ENCODE measurements around the gene ZACN.
"Not testable (repeated sequence)": the region's sequence is repeated elsewhere in the genome, so short reads cannot be mapped to it uniquely, and the experiment has no call there.

ZACN gene

DNA sequence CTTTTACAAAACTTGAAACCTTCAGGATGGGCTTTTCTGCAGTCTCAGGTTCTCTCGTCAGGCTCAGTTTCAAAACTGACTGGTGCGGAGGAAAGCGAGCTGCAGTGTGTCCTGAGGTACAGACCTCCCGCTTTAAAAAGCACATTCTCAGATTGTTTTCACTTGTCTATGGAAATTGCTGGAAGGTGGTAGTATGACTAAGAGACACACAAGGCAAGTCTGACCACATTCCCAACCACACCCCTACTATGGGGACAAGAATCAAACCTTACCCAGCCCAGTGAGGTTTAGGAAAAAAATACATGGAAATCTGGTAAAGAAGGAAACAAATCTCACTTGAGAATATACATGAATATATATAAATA is 24.9 kb upstream of the ZACN start:
- DNase-seq (ENCODE audit: low spot score), result no peak

DNA sequence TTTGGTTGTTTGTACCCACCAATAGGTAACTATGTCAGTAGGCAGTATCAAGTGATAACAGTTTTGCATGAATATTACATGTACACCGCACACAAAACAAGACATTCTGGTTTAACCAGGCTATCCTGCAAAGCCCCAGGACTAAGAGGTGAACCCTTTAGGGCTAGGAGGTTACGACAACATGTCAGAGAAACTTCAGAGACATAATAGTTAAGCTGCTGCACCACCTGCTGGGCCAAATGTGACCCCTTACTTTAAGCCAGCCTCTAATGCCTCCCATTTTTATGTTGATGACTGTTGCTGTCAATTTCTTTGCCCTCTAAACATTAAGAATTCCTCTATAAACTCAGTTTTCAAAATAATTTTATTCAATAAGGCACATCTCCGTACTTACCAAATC is 22.1 kb upstream of the ZACN start:
- DNase-seq (ENCODE audit: low spot score), result no peak

DNA sequence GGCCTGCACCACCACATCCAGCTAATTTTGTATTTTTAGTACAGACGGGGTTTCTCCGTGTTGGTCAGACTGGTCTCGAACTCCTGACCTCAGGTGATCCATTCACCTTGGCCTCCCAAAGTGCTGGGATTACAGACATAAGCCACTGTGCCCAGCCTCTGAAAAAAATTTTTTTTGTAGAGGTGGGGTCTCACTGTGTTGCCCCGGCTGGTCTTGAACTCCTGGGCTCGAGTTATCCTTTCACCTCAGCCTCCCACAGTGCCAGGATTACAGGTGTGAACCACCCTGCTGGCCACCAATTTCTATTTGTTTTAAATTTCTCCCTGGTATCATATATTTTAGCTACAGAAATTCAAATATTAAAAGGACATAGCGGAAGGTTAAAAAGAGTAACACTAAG is 20.7 kb upstream of the ZACN start:
- DNase-seq (ENCODE audit: low spot score), result not testable (repeated sequence)

DNA sequence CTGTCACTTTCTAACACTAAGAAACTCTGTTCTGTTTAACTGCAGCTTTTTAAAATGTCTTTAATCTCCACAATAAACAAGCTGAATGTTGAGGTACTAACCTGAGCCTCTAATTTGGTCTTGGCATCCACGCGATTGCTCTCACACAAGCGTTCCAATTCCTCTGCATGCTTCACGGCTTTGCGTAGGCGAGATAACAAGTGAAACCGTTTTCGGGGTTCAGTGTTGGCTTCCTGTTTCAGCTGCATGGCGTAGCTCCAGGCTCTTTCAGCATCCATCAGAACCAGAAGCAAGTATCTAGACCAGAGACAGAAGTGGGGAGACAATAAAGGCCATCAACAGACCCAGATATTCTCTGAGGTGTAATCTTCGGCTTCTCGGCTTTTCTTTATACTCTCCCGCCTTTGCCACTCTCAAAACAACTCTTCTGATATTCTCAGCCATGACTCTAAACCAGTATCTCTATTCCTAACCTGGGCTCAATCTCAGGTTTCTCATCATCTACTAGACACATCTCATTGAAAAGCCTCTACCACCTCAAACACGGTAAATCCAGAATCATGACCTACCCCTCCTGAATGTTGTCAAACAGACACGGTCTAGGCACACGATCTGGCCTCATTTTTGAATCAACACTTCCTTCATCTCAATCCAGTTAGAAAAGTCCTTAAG is 15.0 kb upstream of the ZACN start:
- no peak for DNase-seq (ENCODE audit: low spot score)

DNA sequence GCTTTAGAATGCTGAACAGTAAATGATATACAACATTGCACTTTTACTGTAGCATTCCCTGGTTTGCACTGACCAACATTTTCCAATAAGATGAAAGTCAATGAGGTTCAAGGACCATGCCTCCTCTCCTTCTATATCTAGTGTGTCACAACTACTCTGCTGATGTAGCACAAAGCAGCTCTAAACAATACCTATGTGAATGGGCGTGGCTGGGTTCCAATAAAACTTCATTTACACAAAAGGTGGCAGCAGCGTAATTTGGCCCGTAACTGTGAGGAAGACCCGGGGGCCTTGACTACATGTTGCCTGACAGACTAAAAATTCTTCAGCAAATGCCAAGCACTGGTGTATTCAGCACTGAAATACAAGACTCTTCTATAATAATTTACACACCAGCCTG is 13.2 kb upstream of the ZACN start:
- DNase-seq (ENCODE audit: low spot score), result no peak

DNA sequence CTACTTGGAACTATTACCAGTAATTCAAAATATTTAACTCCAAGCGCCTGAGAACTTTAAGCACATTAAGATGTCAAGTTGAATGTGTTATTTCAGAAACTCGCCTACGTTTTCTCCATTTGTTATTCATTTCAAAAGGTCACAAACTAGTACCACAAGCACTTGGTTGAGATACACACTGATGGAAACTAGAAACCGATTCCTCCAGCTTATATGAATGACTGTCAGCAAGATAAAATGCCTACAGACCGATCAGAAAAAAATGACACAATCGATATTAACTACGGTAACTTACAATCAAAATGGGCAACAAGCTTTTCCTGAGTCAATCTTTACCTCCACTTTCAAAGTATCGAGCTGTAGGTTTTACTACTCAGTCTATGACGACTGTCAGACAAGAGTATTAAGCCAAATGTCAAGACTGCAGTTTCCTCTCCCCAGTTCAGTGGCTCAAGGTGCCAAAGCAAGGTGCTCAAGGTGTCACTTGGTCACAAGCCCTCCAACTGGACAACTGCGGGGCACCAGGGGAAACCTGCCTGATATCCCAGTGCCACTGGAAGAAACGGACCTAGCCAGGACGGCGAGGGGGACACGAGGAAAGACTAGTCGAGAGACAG is 7.3 kb upstream of the ZACN start:
- peak; percentile 23 for DNase-seq (ENCODE audit: low spot score)

DNA sequence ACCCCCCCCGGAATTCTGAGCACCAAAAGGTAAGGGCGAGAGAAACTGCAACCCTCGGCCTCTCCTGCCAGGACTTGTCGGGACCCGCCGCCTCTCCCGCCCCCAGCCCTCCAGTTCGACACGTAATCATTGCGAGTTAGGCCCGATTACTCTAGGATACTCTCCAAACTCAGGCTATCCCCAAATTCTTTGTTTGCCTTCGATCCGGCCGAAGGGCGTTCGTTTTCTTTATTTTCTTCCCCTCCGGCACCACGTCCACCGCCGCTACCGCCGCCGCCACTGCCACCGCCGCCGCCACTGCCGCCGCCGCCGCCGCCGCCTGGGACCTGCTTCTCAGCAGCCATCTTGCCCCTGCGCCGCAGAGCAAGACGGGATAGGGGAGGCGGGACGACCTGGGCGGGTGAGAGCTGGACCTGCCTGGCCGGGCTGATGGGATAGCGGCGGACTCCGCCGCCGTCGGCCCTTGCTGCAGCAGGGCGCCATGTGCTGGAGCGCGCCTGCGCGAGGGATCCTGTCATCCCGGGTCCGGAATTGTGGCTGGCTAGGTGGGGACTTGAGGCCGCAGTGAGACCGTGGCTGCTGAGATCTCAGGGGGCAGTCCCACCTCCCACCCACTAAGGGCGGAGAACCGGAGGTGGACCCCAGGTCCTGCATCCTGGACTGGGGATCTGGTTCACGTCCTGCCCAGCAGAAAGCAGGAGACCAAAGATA is 6.7 kb upstream of the ZACN start, which contains the start of gene SRP68:
SRP68 (minus strand) TSS at position 370 of the 711 bp plus-strand sequence; CDS start at position 344, 26 bp downstream.
- DNase-seq (ENCODE audit: low spot score), result peak; percentile 93

DNA sequence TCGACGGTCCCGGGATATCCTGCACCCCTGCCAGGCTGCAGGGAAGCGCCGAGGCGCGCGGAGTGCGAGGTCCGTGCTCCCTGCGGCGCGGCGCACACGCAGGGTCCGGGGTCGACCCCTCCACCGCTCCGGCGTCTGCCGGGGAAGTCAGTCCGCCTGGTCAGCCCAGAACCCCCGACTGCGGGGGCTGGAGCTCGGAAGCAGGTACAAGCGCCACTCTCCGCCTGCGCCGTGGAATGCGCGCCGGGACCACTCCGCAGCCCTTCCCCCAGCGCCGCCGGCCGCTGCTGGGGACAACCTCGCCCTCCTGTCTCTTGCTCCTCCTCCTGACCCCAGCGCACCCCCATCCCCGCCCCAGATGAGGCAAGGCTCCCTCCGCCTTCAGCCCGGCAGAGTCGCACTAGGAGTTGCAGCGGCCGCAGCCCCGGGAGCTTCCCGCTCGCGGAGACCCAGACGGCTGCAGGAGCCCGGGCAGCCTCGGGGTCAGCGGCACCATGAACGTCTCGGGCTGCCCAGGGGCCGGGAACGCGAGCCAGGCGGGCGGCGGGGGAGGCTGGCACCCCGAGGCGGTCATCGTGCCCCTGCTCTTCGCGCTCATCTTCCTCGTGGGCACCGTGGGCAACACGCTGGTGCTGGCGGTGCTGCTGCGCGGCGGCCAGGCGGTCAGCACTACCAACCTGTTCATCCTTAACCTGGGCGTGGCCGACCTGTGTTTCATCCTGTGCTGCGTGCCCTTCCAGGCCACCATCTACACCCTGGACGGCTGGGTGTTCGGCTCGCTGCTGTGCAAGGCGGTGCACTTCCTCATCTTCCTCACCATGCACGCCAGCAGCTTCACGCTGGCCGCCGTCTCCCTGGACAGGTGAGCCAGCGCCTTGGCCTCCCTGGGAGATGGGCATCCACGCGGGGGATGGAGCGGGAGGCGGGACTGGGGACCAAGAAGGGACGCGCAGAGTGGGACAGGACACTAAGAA is 4.3 kb upstream of the ZACN start, which contains the start of gene GALR2:
GALR2 (plus strand) TSS at position 392 of the 974 bp plus-strand sequence; CDS start at position 495, 103 bp downstream.
- no peak for DNase-seq (ENCODE audit: low spot score)

DNA sequence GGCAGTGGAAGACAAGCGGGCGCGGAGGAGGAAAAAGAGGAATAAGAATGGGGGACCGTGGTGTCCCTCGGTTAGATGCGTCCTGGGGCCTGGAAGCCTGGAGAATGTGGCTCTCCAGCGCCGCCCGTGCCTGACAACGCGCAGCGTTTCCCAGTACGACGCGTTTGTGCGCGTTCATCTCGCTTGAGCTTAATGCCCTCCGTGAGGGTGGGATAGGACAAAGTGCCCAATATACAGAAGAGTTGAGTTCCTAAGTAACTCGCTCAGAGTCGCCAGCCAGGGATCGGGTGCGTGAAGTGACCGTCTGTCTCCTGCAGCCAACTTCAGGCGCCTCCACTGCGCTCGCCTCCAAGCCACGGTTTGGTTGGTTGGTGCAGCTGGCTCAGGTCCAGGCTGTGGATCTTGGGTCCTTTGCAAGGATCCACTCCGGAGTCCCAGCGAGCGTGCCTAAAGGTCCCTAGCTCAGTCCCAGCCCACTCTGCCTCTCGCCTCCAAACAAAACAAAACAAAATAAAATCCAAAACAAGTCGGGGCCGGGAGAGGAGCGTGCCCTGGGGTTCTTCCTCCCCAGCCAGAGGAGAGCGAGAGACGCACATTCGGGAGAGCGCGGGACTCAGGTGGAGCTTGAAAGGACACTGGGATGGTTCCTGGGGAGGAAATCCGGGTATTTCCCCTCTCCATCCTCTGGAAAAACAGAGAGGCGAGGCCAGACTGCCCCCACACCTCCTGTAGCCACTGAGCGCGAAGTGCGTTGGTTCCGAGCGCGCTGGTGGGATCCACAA is 3.4 kb upstream of the ZACN start:
- no peak for DNase-seq (ENCODE audit: low spot score)

DNA sequence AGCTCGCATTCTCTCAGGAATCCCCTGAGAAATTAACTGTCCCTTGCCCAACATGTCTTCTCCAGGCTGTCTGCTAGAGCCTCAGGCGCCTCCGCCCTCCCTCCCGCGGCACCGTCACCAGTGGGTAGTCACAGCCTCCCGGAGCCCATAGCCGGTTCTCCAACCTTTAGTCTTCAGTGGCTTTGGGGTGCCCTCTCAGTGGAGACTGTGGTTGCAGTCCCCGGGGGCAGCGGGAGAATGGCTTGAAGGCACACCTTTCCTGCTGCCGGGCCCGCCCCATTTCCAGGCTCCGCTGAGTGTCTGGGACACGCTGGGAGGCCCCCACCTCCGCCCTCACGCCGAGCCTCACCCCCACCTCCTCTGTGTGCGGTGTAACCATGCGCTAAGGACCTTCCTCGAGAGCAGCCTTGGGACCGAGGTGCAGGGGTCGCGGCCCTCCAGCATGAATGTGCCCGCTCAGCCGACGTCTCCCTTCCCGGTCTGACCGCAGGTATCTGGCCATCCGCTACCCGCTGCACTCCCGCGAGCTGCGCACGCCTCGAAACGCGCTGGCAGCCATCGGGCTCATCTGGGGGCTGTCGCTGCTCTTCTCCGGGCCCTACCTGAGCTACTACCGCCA is 2.7 kb upstream of the ZACN start:
- no peak for DNase-seq (ENCODE audit: low spot score)

DNA sequence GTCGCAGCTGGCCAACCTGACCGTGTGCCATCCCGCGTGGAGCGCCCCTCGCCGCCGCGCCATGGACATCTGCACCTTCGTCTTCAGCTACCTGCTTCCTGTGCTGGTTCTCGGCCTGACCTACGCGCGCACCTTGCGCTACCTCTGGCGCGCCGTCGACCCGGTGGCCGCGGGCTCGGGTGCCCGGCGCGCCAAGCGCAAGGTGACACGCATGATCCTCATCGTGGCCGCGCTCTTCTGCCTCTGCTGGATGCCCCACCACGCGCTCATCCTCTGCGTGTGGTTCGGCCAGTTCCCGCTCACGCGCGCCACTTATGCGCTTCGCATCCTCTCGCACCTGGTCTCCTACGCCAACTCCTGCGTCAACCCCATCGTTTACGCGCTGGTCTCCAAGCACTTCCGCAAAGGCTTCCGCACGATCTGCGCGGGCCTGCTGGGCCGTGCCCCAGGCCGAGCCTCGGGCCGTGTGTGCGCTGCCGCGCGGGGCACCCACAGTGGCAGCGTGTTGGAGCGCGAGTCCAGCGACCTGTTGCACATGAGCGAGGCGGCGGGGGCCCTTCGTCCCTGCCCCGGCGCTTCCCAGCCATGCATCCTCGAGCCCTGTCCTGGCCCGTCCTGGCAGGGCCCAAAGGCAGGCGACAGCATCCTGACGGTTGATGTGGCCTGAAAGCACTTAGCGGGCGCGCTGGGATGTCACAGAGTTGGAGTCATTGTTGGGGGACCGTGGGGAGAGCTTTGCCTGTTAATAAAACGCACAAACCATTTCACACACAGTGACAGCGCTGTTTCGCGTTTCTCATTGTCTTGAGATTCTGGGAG is 2.0 kb upstream of the ZACN start:
- no peak for DNase-seq (ENCODE audit: low spot score)

DNA sequence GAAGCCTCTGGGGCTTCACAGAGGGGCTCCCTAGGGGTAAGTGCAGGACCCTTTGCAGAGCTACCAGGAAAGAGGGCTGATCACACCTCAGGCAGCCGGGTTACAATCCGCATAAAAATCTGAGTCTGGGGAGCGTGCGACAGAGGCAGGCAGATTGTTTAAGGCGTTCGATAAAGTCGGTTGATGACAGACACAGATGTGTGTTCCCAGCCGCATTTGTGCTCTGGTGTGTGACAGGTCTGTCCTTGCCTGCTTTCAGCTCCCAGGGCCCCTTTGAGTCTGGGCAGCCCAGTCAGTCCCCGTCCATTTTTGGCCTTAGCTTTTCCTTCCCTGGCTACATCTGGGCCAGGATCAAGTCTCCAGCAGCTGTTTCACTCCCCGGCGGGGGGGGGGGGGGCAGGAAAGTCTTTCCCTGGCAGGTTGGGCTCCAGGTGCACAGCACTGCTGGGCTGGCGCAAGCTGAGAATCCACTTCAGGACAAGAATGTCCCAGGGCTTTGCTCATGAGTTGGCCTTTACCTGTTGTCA is 1.3 kb upstream of the ZACN start:
- DNase-seq (ENCODE audit: low spot score), result no peak

DNA sequence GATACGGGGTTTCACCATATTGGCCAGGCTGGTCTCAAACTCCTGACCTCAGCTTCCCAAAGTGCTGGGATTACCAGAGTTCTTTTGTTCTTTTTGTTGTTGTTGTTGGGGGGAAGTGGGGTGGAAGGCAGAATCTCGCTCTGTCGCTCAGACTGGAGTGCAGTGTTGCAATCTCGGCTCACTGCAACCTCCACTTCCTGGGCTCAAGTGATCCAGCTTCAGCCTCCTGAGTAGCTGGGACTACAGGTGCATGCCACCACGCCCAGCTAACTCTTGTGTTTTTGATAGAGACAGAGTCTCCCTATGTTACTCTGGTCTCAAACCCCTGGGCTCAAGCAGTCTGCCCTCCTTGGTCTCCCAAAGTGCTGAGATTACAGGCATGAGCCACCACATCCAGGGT is 612 bp upstream of the ZACN start:
- DNase-seq (ENCODE audit: low spot score), result not testable (repeated sequence)

DNA sequence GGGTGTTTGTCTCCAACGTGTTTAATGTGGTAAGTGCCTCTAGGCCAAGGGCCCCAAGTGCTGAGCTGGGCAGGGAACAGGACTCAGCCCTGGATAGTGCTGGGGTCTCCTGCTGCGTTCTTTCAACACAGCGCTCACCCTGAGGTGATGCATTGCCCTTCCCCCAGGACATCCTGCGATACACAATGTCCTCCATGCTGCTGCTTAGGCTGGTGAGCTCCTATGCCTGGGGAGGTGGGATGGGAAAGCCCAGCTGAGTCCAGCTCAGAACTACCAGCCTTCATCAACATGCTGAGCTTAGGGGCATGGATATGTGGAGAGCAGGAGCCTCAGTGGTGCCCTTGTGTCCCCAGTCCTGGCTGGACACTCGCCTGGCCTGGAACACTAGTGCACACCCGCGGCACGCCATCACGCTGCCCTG is 563 bp downstream of the ZACN start:
- no peak for DNase-seq (ENCODE audit: low spot score)

DNA sequence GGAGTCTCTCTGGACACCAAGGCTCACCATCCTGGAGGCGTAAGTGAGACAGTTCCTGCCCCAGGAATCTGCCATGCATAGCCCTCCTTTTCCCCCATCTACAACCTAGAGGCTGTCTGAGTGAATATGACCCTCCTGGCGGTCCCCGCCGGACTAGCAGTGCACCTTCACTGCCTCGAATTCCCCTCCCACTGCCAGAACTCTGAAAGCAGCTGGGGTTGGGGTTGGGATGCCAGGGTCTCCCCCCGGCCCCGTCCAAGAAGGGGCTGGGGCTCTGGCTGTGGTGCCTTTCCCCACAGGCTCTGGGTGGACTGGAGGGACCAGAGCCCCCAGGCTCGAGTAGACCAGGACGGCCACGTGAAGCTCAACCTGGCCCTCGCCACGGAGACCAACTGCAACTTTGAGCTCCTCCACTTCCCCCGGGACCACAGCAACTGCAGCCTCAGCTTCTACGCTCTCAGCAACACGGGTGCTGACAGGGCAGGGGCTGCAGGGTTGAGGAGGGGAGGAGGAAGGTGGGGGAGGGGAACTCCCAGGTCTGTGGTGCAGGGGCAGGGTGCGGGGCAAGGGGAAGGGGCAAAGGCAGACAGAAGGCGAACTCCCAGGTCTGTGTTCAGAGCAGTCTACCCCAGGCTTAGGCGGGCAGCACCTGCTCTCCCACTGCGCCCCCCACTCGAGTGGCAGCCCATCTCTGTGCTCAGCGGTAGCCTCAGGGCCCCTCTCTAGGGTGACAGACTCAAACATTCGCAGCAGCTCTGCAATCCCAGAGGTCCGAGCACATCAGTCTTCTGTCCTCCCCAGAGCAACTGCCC is 1.2 kb downstream of the ZACN start:
- no peak for DNase-seq (ENCODE audit: low spot score)

DNA sequence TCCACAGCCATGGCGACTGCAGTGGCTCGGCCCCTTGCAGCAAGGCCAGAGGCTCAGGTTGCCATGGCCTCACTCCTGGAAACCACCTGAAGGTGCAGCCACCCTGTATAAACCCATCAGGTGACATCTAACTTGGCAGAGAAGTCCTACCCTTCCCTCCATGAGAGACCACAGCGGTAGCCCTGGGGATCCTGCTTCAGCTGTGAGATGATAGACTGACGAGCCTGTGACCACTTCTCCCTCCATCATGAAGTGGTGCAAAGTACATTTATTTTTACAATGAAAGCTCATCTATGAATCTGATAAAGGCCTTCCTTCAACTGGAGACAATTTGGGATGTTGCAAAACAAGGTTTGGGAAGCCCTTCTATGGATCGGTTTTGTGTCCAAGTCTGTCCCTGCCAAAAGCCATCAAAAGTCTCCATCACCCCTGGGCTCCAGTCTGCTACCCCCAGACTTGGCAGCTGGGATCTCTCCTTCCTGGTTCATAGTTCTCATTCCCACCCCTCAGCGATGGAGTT is 1.8 kb downstream of the ZACN start:
- DNase-seq (ENCODE audit: low spot score), result no peak

DNA sequence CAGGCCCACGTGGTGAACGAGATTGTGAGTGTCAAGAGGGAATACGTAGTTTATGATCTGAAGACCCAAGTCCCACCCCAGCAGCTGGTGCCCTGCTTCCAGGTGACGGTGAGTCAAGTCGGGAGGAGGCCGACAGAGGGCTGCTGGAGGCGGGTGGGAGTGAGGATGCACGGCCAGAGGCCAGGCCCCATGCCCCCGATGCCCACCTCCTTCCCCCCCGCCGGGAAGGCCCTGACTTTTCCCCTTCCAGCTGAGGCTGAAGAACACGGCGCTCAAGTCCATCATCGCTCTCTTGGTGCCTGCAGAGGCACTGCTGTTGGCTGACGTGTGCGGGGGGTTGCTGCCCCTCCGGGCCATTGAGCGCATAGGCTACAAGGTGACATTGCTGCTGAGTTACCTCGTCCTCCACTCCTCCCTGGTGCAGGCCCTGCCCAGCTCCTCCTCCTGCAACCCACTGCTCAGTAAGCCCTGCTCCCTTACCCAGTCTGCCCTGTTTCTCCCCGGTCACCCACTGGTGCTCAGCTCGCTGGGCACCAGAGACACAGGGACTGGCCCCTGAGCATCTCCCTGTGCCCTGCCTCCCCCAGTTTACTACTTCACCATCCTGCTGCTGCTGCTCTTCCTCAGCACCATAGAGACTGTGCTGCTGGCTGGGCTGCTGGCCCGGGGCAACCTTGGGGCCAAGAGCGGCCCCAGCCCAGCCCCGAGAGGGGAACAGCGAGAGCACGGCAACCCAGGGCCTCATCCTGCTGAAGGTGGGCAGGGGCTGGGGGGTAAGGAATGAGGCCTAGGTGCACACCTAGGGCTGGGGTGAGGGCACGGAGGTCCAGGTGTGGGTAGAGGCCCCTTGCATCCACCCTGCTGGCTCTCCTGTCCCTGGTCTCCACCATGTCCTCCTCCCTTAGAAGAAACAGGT is 2.6 kb downstream of the ZACN start:
- DNase-seq (ENCODE audit: low spot score), result no peak
